Hepatocyte (in vitro differentiated cells): ENCODE results near the gene CACHD1. TPM values are rescaled to one million over a fixed set of nuclear protein-coding genes. Genes with fewer than 3 reads are reported as not detected.

ENCODE experiments used
- DNase-seq: peaks from one replicate; pipeline ENCODE4 v3.0.0-alpha.2; 2016; ENCODE audit warnings: low spot score
- H2AFZ ChIP-seq: fragments of 200-600 bp; sonication (generic); 2 replicates; pipeline ENCODE4 v1.6.0; 2016; ENCODE audit warnings: antibody characterized with exemption, mild to moderate bottlenecking
- H3K27ac ChIP-seq: fragments of 200-600 bp; sonication (generic); 2 replicates; pipeline ENCODE4 v1.5.1; 2016; ENCODE audit warnings: mild to moderate bottlenecking
- H3K27me3 ChIP-seq: fragments of 200-600 bp; sonication (generic); 2 replicates; pipeline ENCODE4 v1.6.1; 2016
- H3K36me3 ChIP-seq: fragments of 200-600 bp; sonication (generic); replicated peaks from 2 replicates; pipeline ENCODE4 v1.5.1; 2016; ENCODE audit warnings: low read depth; ENCODE audit not compliant: insufficient read depth
- H3K4me1 ChIP-seq: fragments of 200-600 bp; sonication (generic); 2 replicates; pipeline ENCODE4 v1.5.1; 2016; ENCODE audit warnings: mild to moderate bottlenecking, moderate library complexity; ENCODE audit not compliant: insufficient read depth
- H3K4me2 ChIP-seq: fragments of 200-600 bp; sonication (generic); 2 replicates; pipeline ENCODE4 v1.6.0; 2016
- H3K4me3 ChIP-seq: fragments of 200-600 bp; sonication (generic); 2 replicates; pipeline ENCODE4 v1.5.1; 2016; ENCODE audit warnings: mild to moderate bottlenecking
- H3K79me2 ChIP-seq: fragments of 200-600 bp; sonication (generic); 2 replicates; pipeline ENCODE4 v1.6.0; 2017; ENCODE audit warnings: mild to moderate bottlenecking
- H3K9me2 ChIP-seq: fragments of 200-600 bp; sonication (generic); replicated peaks from 2 replicates; pipeline ENCODE4 v1.6.0; 2017; ENCODE audit warnings: mild to moderate bottlenecking; ENCODE audit not compliant: insufficient read depth
- H3K9me3 ChIP-seq: fragments of 200-600 bp; sonication (generic); 2 replicates; pipeline ENCODE4 v1.5.1; 2016; ENCODE audit warnings: low read depth, mild to moderate bottlenecking
- H4K20me1 ChIP-seq: fragments of 200-600 bp; sonication (generic); 2 replicates; pipeline ENCODE4 v1.6.0; 2016; ENCODE audit warnings: mild to moderate bottlenecking; ENCODE audit not compliant: insufficient read depth, poor library complexity, severe bottlenecking
- EZH2 ChIP-seq: fragments of 200-600 bp; sonication (generic); IDR thresholded peaks from 2 replicates; pipeline ENCODE4 v1.6.1; 2016; ENCODE audit warnings: antibody characterized with exemption, mild to moderate bottlenecking, borderline replicate concordance
- EZH2phosphoT487 ChIP-seq: fragments of 200-600 bp; sonication (generic); IDR thresholded peaks from one replicate; pipeline ENCODE4 v1.6.1; 2018; ENCODE audit warnings: antibody characterized with exemption, mild to moderate bottlenecking, low read depth, moderate library complexity; ENCODE audit not compliant: unreplicated experiment, severe bottlenecking
- WGBS: methylation state at CpG from one replicate; pipeline ENCODE4 v1.1.6; 2016; ENCODE audit warnings: low lambda C conversion rate; ENCODE audit errors: missing lambda C conversion rate; 5-methylcytosine and 5-hydroxymethylcytosine counted together
- polyA plus RNA-seq: library from polyadenylated mRNA; unstranded; fragments of >200 nt; fragmentation: Nextera tagmentation; extraction: Ambion mirVana; gene quantifications from 2 replicates; pipeline ENCODE4 v1.2.1, GENCODE V29; 2016
- total RNA-seq: library from RNA; depleted of rRNA; stranded (reverse); fragments of >200 nt; gene quantifications from 2 replicates; pipeline ENCODE4 v1.2.3, GENCODE V29; 2014
- TF ChIP-seq, protein P1 (sequence below): fragments of 200-600 bp; sonication (generic); IDR thresholded peaks from 2 replicates; pipeline ENCODE4 v1.5.1; 2016; ENCODE audit warnings: antibody characterized with exemption, mild to moderate bottlenecking; ENCODE audit not compliant: poor library complexity

The CACHD1 gene
- total and polyA plus RNA-seq, 2 experiments from 2014 or later, result 23.8 to 39.7 TPM

DNA sequence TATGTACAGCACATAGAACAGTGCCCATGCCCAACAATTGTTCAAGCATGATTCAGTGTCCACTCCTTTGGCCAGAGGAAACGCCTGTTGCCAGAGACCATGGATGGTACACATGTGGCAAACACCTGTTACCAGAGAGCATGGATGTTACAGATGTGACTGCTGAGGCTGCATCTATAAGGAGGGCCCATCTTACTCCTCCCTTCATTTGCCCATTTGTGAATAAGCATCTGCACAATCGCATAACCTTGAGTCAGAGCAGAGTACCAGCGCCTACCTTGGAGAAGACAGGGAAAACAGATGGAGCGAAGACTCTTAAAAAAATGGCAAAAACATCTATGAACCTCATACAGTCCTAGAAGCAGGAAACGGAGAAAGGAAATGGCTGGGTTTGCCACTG lies 36.6 kb upstream of the CACHD1 start:
- DNase-seq, result no peak
- no peaks in the 10 kb centered on the region for H3K9me2 ChIP-seq
- TF ChIP-seq EZH2 (no peak), EZH2phosphoT487 (no peak)
- TF ChIP-seq, protein P1, sequence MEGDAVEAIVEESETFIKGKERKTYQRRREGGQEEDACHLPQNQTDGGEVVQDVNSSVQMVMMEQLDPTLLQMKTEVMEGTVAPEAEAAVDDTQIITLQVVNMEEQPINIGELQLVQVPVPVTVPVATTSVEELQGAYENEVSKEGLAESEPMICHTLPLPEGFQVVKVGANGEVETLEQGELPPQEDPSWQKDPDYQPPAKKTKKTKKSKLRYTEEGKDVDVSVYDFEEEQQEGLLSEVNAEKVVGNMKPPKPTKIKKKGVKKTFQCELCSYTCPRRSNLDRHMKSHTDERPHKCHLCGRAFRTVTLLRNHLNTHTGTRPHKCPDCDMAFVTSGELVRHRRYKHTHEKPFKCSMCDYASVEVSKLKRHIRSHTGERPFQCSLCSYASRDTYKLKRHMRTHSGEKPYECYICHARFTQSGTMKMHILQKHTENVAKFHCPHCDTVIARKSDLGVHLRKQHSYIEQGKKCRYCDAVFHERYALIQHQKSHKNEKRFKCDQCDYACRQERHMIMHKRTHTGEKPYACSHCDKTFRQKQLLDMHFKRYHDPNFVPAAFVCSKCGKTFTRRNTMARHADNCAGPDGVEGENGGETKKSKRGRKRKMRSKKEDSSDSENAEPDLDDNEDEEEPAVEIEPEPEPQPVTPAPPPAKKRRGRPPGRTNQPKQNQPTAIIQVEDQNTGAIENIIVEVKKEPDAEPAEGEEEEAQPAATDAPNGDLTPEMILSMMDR, result no peak
- no peaks in the 10 kb centered on the region for H4K20me1 ChIP-seq
- H3K79me2 ChIP-seq, result no peaks in the 10 kb centered on the region
- H3K4me3 ChIP-seq, result no peak overlapping the region
- H3K27ac ChIP-seq, result no peak overlapping the region
- WGBS, result 94% methylated on average over 5 of the region's 5 CpGs
- H2AFZ ChIP-seq, result no peak overlapping the region
- H3K4me1 ChIP-seq, result no peaks in the 10 kb centered on the region
- H3K9me3 ChIP-seq, result no peaks in the 10 kb centered on the region
- no peaks in the 10 kb centered on the region for H3K27me3 ChIP-seq
- no peaks in the 10 kb centered on the region for H3K36me3 ChIP-seq
- no peak overlapping the region for H3K4me2 ChIP-seq

DNA sequence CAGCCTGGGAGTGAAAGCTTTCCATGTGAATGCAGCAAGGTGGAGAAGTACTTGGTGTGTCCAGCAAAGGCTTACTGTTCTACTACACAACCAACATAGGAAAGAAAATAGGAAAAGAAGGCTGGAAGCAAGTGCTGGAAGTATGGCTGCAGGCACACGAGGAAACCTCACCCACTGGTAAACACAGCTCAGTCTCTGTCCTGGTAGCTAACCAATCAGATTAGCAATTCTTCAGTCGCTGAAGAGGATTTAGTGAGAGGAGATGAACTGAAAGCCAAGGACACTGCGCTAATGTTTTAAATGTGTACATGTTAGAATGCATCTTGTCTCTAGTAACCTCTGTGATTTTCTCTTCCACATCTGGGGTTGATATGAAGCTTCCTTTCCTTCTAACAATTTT lies 36.2 kb upstream of the CACHD1 start:
- H3K27me3 ChIP-seq, result no peaks in the 10 kb centered on the region
- H4K20me1 ChIP-seq, result no peaks in the 10 kb centered on the region
- no peak overlapping the region for H3K27ac ChIP-seq
- no peak overlapping the region for H3K4me3 ChIP-seq
- 54% methylated on average over 3 of the region's 3 CpGs for WGBS
- DNase-seq, result no peak
- no peaks in the 10 kb centered on the region for H3K4me1 ChIP-seq
- no peaks in the 10 kb centered on the region for H3K79me2 ChIP-seq
- H3K36me3 ChIP-seq, result no peaks in the 10 kb centered on the region
- no peaks in the 10 kb centered on the region for H3K9me2 ChIP-seq
- no peak overlapping the region for H3K4me2 ChIP-seq
- TF ChIP-seq, protein P1, result no peak
- no peak for TF ChIP-seq EZH2
- TF ChIP-seq EZH2phosphoT487, result no peak
- no peak overlapping the region for H2AFZ ChIP-seq
- no peaks in the 10 kb centered on the region for H3K9me3 ChIP-seq

DNA sequence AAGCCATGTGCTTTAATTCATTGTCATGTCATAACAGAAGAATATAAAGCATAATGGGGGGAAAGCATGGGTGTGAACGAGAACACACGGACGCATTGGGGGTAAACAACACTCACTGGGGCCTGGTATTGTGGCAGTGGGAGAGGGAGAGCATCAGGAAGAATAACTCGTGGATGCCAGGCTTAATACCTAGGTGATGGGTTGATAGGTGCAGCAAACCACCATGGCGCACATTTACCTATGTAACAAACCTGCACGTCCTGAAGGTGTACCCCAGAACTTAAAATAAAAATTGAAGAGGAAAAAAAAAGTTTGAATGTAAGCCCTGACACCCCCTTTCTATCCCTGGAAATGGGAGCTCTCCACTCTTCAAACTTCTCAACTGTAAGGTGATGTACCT lies 34.9 kb upstream of the CACHD1 start:
- no peaks in the 10 kb centered on the region for H3K27me3 ChIP-seq
- H3K9me3 ChIP-seq, result no peaks in the 10 kb centered on the region
- no peak overlapping the region for H3K4me2 ChIP-seq
- no peaks in the 10 kb centered on the region for H3K79me2 ChIP-seq
- no peaks in the 10 kb centered on the region for H3K4me1 ChIP-seq
- DNase-seq, result no peak
- H2AFZ ChIP-seq, result no peak overlapping the region
- H4K20me1 ChIP-seq, result no peaks in the 10 kb centered on the region
- no peak overlapping the region for H3K4me3 ChIP-seq
- H3K9me2 ChIP-seq, result no peaks in the 10 kb centered on the region
- no peak for TF ChIP-seq EZH2phosphoT487
- TF ChIP-seq, protein P1, result no peak
- TF ChIP-seq EZH2, result no peak
- H3K36me3 ChIP-seq, result no peaks in the 10 kb centered on the region
- 81% methylated on average over 6 of the region's 6 CpGs for WGBS
- no peak overlapping the region for H3K27ac ChIP-seq

DNA sequence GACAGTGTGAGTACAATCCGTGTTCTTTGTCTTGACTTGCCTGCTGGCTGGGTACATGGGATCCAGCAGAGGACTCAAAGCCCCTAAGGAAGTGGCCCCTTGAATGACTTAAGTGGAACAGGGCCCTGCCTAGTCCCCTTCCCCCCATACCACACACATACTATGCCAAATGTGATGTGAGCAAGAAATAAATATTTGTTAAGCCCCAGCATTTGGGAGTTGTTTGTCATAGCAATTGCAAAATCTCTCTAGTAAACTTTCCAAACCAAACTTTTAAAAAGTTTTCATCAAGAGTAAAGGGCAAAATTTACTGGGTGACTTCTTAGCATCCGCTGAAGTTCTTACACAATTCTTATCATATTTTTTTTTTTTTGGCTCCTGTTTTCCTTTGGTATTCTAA lies 32.5 kb upstream of the CACHD1 start:
- Histone ChIP-seq H3K4me1 (no peaks in the 10 kb centered on the region), H3K79me2 (no peaks in the 10 kb centered on the region), H3K9me3 (no peaks in the 10 kb centered on the region), H2AFZ (no peak overlapping the region), H3K27ac (no peak overlapping the region), H3K36me3 (no peaks in the 10 kb centered on the region), H3K9me2 (no peaks in the 10 kb centered on the region), H3K4me2 (no peak overlapping the region), H4K20me1 (no peaks in the 10 kb centered on the region), H3K4me3 (no peak overlapping the region), H3K27me3 (no peaks in the 10 kb centered on the region)
- no peak for DNase-seq
- TF ChIP-seq EZH2phosphoT487, result no peak
- TF ChIP-seq EZH2, result no peak
- TF ChIP-seq, protein P1, result no peak
- 88% methylated on average over 2 of the region's 2 CpGs for WGBS
